GM10847 (cell line): ENCODE data around the gene DLK1.

ENCODE experiments used
- POLR2A ChIP-seq: IDR thresholded peaks from 2 replicates; pipeline ENCODE4 v1.6.1; 2011; ENCODE audit not compliant: insufficient read length; ENCODE audit errors: extremely low read depth

Gene DLK1

GRCh38 chr14:100688598-100689461, 37.9 kb upstream of the DLK1 start:
- no peak for TF ChIP-seq POLR2A

GRCh38 chr14:100690672-100691071, 36.0 kb upstream of the DLK1 start:
- no peak for TF ChIP-seq POLR2A

- no peak for TF ChIP-seq POLR2A
Observed at GRCh38 chr14:100691395-100692056, 35.2 kb upstream of the DLK1 start.

GRCh38 chr14:100692256-100692655, 34.4 kb upstream of the DLK1 start:
- no peak for TF ChIP-seq POLR2A

- no peak for TF ChIP-seq POLR2A
Observed at GRCh38 chr14:100692859-100693558, 33.7 kb upstream of the DLK1 start.

GRCh38 chr14:100693877-100694578, 32.7 kb upstream of the DLK1 start:
- no peak for TF ChIP-seq POLR2A

- TF ChIP-seq POLR2A: no peak
Observed at GRCh38 chr14:100694579-100695422, 31.9 kb upstream of the DLK1 start.

GRCh38 chr14:100695423-100695738, 31.3 kb upstream of the DLK1 start:
- no peak for TF ChIP-seq POLR2A

GRCh38 chr14:100696008-100696407, 30.7 kb upstream of the DLK1 start:
- no peak for TF ChIP-seq POLR2A

GRCh38 chr14:100696590-100696989, 30.1 kb upstream of the DLK1 start:
- TF ChIP-seq POLR2A: no peak

- TF ChIP-seq POLR2A: no peak
Observed at GRCh38 chr14:100698066-100698465, 28.6 kb upstream of the DLK1 start.

- no peak for TF ChIP-seq POLR2A
Observed at GRCh38 chr14:100698666-100699448, 27.8 kb upstream of the DLK1 start.

- no peak for TF ChIP-seq POLR2A
Observed at GRCh38 chr14:100701314-100701713, 25.4 kb upstream of the DLK1 start.

GRCh38 chr14:100702590-100702989, 24.1 kb upstream of the DLK1 start:
- TF ChIP-seq POLR2A: no peak
